Measurements from ENCODE around the gene TCERG1L. TPM values are rescaled to one million over a fixed set of nuclear protein-coding genes. Genes with fewer than 3 reads are reported as not detected.

The TCERG1L gene
- total RNA-seq, 1 donor from 2014 or later: 2.7 TPM

- H3K4me3 Mint-ChIP-seq: no peak overlapping the region
- no peaks in the 10 kb centered on the region for H3K9me3 Mint-ChIP-seq
- H3K27me3 Mint-ChIP-seq: no peaks in the 10 kb centered on the region
- H3K4me1 Mint-ChIP-seq (ENCODE audit: unreplicated experiment): no peaks in the 10 kb centered on the region
- H3K36me3 Mint-ChIP-seq: no peaks in the 10 kb centered on the region
- no peak overlapping the region for H3K27ac Mint-ChIP-seq
- DNase-seq (ENCODE audit: extremely low spot score, unreplicated experiment): no peak
- TF ChIP-seq CTCF (conservative IDR thresholded peaks at IDR 0.05): no peak
Observed at GRCh38 chr10:131282961-131283360, 28.6 kb downstream of the TCERG1L start.

- Mint-ChIP-seq H3K4me3 (no peak overlapping the region), H3K4me1 (ENCODE audit: unreplicated experiment) (no peaks in the 10 kb centered on the region), H3K27ac (no peak overlapping the region), H3K9me3 (no peaks in the 10 kb centered on the region), H3K36me3 (no peaks in the 10 kb centered on the region), H3K27me3 (peaks cover 4% of the 10 kb centered on the region)
- TF ChIP-seq CTCF (conservative IDR thresholded peaks at IDR 0.05): no peak
- DNase-seq (ENCODE audit: extremely low spot score, unreplicated experiment): no peak
Observed at GRCh38 chr10:131280101-131280500, 31.4 kb downstream of the TCERG1L start.

- Mint-ChIP-seq H3K36me3 (no peaks in the 10 kb centered on the region), H3K4me1 (ENCODE audit: unreplicated experiment) (no peaks in the 10 kb centered on the region), H3K4me3 (no peak overlapping the region), H3K9me3 (no peaks in the 10 kb centered on the region), H3K27me3 (peaks cover 4% of the 10 kb centered on the region), H3K27ac (no peak overlapping the region)
- no peak for TF ChIP-seq CTCF (conservative IDR thresholded peaks at IDR 0.05)
- DNase-seq (ENCODE audit: extremely low spot score, unreplicated experiment): no peak
Observed at GRCh38 chr10:131279516-131279915, 32.0 kb downstream of the TCERG1L start.

GRCh38 chr10:131277969-131278368 lies 33.6 kb downstream of the TCERG1L start:
- Mint-ChIP-seq H3K27me3 (peaks cover 4% of the 10 kb centered on the region), H3K4me3 (no peak overlapping the region), H3K27ac (no peak overlapping the region), H3K36me3 (no peaks in the 10 kb centered on the region), H3K9me3 (no peaks in the 10 kb centered on the region), H3K4me1 (ENCODE audit: unreplicated experiment) (no peaks in the 10 kb centered on the region)
- no peak for DNase-seq (ENCODE audit: extremely low spot score, unreplicated experiment)
- TF ChIP-seq CTCF (conservative IDR thresholded peaks at IDR 0.05): no peak

- Mint-ChIP-seq H3K27me3 (peaks cover 4% of the 10 kb centered on the region), H3K27ac (no peak overlapping the region)
Observed at GRCh38 chr10:131277278-131277677, 34.2 kb downstream of the TCERG1L start.

More at GRCh38 chr10:131277278-131277677, 34.2 kb downstream of the TCERG1L start:
- H3K9me3 Mint-ChIP-seq: no peaks in the 10 kb centered on the region
- H3K36me3 Mint-ChIP-seq: no peaks in the 10 kb centered on the region
- no peak overlapping the region for H3K4me3 Mint-ChIP-seq
- no peak for TF ChIP-seq CTCF (conservative IDR thresholded peaks at IDR 0.05)
- H3K4me1 Mint-ChIP-seq (ENCODE audit: unreplicated experiment): no peaks in the 10 kb centered on the region
- DNase-seq (ENCODE audit: extremely low spot score, unreplicated experiment): no peak

All from type B pancreatic cell (in vitro differentiated cells).